Measurements from ENCODE around the gene CRYM. TPM values are rescaled to one million over a fixed set of nuclear protein-coding genes. Genes with fewer than 3 reads are reported as not detected.

Gene CRYM
- total RNA-seq, 1 donor from 2014 or later: not detected

DNA sequence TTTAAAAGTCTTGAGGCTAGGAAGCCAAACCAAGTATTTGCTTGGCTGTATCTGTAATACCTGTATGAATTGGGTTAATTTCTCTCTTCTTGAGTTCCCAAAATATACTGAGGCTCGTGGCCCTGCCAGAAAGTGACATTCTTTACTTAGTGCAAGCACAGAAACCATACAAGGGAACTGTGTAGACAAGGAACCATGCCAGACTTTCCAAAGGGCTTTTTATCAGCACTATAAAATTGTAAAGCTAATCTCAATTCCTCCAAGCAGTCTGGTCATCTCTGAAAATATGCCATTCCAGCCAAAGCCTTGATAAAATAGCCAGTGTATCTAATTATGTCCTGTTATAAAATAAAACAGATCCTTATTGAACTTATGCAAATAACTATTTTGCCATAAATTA lies 7.2 kb upstream of the CRYM start:
- TF ChIP-seq, protein P1, sequence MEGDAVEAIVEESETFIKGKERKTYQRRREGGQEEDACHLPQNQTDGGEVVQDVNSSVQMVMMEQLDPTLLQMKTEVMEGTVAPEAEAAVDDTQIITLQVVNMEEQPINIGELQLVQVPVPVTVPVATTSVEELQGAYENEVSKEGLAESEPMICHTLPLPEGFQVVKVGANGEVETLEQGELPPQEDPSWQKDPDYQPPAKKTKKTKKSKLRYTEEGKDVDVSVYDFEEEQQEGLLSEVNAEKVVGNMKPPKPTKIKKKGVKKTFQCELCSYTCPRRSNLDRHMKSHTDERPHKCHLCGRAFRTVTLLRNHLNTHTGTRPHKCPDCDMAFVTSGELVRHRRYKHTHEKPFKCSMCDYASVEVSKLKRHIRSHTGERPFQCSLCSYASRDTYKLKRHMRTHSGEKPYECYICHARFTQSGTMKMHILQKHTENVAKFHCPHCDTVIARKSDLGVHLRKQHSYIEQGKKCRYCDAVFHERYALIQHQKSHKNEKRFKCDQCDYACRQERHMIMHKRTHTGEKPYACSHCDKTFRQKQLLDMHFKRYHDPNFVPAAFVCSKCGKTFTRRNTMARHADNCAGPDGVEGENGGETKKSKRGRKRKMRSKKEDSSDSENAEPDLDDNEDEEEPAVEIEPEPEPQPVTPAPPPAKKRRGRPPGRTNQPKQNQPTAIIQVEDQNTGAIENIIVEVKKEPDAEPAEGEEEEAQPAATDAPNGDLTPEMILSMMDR (IDR thresholded peaks at IDR 0.05; ENCODE audit: partially characterized antibody, unreplicated experiment): no peak
- no peaks in the 10 kb centered on the region for H3K36me3 Mint-ChIP-seq (ENCODE audit: unreplicated experiment)
- H3K4me1 Mint-ChIP-seq (ENCODE audit: low read depth, unreplicated experiment): no peaks in the 10 kb centered on the region
- peaks cover 6% of the 10 kb centered on the region for H3K27me3 Mint-ChIP-seq (ENCODE audit: unreplicated experiment)
- H3K9me3 Mint-ChIP-seq (ENCODE audit: unreplicated experiment): peaks cover 2% of the 10 kb centered on the region
- no peak for DNase-seq
- no peak overlapping the region for H3K4me3 Mint-ChIP-seq (ENCODE audit: unreplicated experiment)
- H3K27ac Mint-ChIP-seq (ENCODE audit: unreplicated experiment): no peak overlapping the region

DNA sequence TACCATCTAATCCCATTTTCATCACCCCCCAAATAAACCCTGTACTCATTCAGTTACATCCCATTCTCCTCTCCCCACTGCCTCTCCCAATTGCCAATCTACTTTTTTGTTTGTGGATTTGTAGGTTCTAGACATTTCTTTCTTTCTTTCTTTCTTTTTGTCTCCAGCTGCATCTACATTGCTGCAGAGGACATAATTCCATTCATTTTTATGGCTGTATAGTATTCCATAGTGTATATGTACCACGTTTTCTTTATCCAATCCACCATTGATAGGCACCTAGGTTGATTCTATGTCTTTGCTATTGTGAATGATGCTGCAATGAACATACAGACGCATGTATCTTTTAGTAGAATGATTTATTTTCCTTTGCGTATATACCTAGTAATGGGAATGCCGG lies 6.3 kb upstream of the CRYM start:
- Mint-ChIP-seq H3K9me3 (ENCODE audit: unreplicated experiment) (peaks cover 2% of the 10 kb centered on the region), H3K27me3 (ENCODE audit: unreplicated experiment) (peaks cover 4% of the 10 kb centered on the region), H3K4me3 (ENCODE audit: unreplicated experiment) (peak overlapping the region; percentile 86), H3K27ac (ENCODE audit: unreplicated experiment) (no peak overlapping the region), H3K36me3 (ENCODE audit: unreplicated experiment) (no peaks in the 10 kb centered on the region), H3K4me1 (ENCODE audit: low read depth, unreplicated experiment) (no peaks in the 10 kb centered on the region)
- TF ChIP-seq, protein P1 (IDR thresholded peaks at IDR 0.05; ENCODE audit: partially characterized antibody, unreplicated experiment): no peak
- DNase-seq: no peak

DNA sequence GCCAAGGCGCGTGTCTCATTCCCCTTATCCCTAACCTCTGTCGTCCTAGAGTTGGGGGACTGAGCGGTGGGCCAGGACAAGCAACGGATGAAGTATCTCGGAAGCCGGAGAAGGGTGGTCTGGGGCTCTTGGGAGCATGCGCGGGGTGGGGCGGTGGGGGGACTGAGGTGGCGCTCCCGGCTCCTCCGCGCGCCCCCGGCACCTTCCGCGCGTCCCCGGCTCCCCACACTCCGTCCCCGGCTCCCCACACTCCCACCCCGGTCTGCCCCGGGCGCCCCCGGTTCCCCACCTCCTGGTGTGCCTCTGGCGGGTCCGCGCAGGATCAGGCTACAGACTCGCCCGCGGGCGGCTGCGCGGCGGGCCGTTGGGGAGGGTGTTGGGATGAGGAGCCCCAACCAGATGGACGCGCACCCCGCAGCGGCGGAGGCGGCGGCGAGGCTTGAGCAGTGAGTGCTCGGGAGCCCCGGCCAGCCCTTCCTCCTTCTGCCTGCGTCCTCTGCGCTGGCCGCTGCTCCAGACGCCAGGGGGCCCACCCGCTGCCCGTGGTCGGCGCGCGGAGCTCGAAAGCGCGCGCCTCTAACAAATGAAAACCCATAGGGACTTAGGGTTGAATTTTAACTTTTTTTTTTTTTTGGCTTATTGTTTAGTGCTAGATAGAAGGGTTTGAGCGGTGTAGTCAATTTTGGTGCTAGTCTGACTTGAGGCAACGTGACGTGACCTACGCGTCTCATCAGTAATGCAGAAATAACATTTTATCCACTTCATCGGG lies 5.6 kb upstream of the CRYM start:
- DNase-seq: peak; percentile 77
- H3K27me3 Mint-ChIP-seq (ENCODE audit: unreplicated experiment): peaks cover 4% of the 10 kb centered on the region
- no peaks in the 10 kb centered on the region for H3K36me3 Mint-ChIP-seq (ENCODE audit: unreplicated experiment)
- H3K4me3 Mint-ChIP-seq (ENCODE audit: unreplicated experiment): peak overlapping the region; percentile 86
- H3K9me3 Mint-ChIP-seq (ENCODE audit: unreplicated experiment): peaks cover 2% of the 10 kb centered on the region
- TF ChIP-seq, protein P1 (IDR thresholded peaks at IDR 0.05; ENCODE audit: partially characterized antibody, unreplicated experiment): peak; percentile 36
- H3K27ac Mint-ChIP-seq (ENCODE audit: unreplicated experiment): no peak overlapping the region
- no peaks in the 10 kb centered on the region for H3K4me1 Mint-ChIP-seq (ENCODE audit: low read depth, unreplicated experiment)

DNA sequence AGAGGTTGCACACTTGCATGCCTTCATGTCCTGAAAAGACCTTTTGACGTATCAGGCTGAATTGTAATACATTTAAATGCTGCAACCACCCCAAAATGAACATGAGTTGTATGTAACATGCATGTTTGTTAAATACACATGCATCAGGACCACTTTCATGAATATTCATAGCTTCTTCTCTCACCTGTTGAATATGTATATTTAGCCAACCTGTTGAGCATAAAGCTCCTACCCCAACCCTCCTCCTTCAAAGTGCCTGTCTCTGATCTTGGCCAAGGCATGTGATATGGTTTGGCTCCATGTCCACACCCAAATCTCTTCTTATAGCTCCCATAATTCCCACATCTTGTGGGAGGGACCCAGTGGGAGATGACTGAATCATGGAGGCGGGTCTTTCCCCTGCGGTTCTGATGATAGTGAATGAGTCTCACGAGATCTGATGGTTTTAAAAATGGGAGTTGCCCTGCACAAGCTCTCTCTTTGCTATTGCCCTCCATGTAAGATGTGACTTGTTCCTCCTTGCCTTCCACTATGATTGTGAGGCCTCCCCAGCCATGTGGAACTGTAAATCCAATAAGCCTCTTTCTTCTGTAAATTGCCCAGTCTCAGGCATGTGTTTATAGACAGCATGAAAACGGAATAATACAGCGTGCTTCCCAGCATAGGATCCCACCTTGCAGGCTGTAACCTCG lies 3.8 kb upstream of the CRYM start:
- Mint-ChIP-seq H3K4me1 (ENCODE audit: low read depth, unreplicated experiment) (no peaks in the 10 kb centered on the region), H3K4me3 (ENCODE audit: unreplicated experiment) (no peak overlapping the region), H3K27ac (ENCODE audit: unreplicated experiment) (no peak overlapping the region), H3K9me3 (ENCODE audit: unreplicated experiment) (peaks cover 2% of the 10 kb centered on the region), H3K36me3 (ENCODE audit: unreplicated experiment) (no peaks in the 10 kb centered on the region), H3K27me3 (ENCODE audit: unreplicated experiment) (peaks cover 2% of the 10 kb centered on the region)
- DNase-seq: no peak
- TF ChIP-seq, protein P1 (IDR thresholded peaks at IDR 0.05; ENCODE audit: partially characterized antibody, unreplicated experiment): no peak

DNA sequence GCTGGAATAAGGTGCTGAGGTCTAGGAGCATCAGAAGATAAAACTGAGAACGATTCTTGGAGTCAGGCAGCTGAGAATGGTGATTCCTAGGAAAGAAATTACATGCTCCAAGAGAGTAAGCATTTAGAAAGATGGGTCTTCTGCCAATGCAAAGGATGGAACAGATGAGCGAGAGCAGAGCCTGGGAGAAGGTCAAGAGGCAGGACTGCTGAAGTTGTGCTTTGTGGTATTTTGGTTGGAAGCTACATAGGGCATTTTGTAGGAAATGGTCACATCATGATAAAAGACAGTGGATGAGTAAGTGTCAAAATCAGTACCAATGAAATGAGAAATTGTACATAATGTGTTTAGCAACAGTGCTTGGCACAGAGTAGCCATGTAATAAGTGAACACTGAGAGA lies 1.4 kb upstream of the CRYM start:
- no peaks in the 10 kb centered on the region for H3K36me3 Mint-ChIP-seq (ENCODE audit: unreplicated experiment)
- H3K9me3 Mint-ChIP-seq (ENCODE audit: unreplicated experiment): peaks cover 2% of the 10 kb centered on the region
- no peaks in the 10 kb centered on the region for H3K4me1 Mint-ChIP-seq (ENCODE audit: low read depth, unreplicated experiment)
- peaks cover 2% of the 10 kb centered on the region for H3K27me3 Mint-ChIP-seq (ENCODE audit: unreplicated experiment)
- no peak for DNase-seq
- H3K27ac Mint-ChIP-seq (ENCODE audit: unreplicated experiment): no peak overlapping the region
- H3K4me3 Mint-ChIP-seq (ENCODE audit: unreplicated experiment): no peak overlapping the region
- TF ChIP-seq, protein P1 (IDR thresholded peaks at IDR 0.05; ENCODE audit: partially characterized antibody, unreplicated experiment): no peak

All from glutamatergic neuron (in vitro differentiated cells).